Stimulated activated CD4-positive, alpha-beta T cell treated with anti-CD3 and anti-CD28 coated beads, Interleukin-4, amount 100 ng/mL, for 4 hours (primary cell): ENCODE data around the gene FECH.
"Not testable (repeated sequence)": the region's sequence is repeated elsewhere in the genome, so short reads cannot be mapped to it uniquely, and the experiment has no call there.

Experiments used
- DNase-seq, 2 experiments: peaks; one replicate each; pipeline ENCODE4 v3.0.0-alpha.2; 2020

Gene FECH

GRCh38 chr18:57523171-57523956 is 63.1 kb downstream of the FECH start:
- DNase-seq = no peak

DNA sequence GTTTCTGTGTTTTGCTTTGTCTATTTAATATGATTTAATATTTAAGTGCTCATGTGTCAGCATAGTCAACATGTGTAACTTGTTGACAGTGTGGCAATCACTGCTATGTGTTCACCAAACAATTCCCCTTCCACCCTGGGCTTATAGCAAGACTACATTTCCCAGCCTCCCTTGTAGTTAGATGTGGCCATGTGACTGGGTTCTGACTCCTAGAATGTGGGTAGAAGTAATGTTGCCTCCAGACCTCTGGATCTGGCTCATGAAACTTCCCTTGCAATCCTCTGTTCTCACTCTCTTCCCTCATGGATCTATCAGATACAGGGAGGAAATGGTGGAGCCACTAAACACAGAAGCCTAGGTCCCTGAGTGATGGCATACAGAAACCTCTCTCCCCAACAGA is 64.2 kb downstream of the FECH start:
- not testable (repeated sequence) for DNase-seq

- DNase-seq = no peak
Observed at GRCh38 chr18:57519668-57520424, 66.7 kb downstream of the FECH start.

DNA sequence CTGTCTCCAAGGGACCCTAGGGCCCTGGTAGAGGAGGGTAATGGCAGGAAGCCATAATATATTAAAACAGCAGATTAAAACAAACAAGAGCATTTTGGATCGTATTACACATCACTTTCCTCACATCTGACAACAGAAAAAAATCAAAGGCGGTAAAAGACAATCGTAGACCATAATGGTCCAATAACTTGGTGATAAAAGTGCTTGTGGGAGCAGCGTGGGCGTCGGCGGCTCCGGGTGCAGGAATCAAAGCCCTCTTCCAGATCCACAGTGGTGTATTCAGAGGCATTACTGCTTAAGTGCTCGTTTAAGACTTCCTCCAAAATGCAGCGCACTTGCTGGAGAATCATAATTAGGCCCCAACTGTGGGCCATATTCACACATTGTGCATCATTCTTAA is 68.0 kb downstream of the FECH start:
- no peak for DNase-seq

DNA sequence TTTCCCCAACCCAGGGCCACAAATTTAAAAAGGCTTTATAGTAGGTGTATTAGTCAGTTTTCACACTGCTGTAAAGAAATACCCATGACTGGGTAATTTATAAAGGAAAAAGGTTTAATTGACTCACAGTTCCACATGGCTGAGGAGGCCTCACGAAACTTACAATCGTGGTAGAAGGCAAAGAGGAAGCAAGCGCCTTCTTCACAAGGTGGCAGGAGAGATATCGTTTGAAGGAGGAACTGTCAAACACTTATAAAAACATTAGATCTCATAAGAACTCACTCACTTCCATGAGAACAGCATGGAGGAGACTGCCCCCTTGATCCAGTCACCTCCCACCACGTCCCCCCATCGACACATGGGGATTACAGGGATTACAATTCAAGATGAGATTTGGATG is 70.4 kb downstream of the FECH start:
- DNase-seq = no peak

DNA sequence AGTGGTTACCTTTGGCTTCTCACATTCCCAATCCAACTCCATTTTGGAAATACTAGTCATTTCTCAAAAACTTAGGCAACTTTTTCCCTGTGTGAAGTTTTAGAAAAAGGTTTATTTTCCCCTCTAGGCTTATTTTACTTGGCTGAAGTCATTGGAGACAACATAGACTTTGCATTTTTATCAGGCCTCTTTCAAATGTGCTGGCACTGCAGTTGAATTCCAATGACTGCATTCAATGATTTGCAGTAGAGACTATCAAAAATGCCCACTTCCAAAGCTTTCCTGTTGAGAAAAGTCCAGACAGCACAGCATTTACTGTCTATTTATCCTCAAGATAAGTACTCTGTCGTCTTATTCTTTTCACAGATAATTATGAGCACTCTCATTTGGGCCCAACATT is 81.3 kb downstream of the FECH start:
- DNase-seq = no peak

DNA sequence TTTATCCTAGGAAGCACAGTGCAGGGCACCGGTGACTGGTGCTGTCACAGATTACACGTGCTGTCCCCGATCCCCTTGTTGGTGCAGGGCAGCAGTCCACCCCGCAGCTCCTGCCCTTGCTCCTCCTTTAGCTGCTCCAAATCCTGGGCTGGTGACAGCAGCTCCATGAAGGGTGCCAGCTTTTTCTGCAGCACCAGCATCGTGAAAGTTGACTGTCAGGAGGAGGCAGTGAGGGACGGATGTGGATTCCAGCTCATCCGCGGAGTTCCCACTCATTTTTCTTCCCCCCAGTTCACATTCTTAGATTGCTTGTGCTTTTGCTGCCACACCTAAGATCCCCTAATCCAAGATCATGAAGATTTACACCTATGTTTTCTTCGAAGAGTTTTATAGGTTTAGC is 83.9 kb downstream of the FECH start:
- DNase-seq = no peak

DNA sequence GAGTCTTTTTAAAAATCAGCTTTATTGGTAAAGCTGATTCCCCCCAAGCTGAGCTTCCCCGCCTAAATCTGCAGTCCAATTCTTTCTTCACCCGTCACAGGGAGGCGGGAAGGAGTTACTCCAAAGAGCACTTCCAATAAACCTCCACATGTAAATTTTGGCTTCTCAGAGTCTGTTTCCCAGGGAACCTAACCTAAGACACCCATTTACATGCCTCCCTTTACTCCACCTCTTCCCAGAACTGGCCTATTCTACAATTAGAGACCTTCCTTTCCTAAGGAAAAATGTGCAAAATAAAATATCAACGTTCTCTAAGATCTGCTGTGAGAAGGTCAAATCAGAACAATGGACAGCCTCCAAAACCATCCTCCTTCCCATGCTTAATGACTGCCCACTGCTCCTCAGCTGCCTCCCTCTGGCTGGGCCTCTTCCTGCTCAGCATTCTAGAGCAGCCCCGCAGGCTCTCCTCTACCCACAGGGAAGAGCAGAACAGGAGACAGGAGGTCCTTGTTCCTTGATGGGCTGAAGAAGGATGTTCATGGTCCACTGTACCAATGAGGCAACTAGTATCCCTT is 87.7 kb downstream of the FECH start:
- DNase-seq = no peak
